Tibial artery (tissue), 4 donors: ENCODE data around the gene RFC1.
"Not testable (repeated sequence)": the region's sequence is repeated elsewhere in the genome, so short reads cannot be mapped to it uniquely, and the experiment has no call there.

ENCODE experiments used
- DNase-seq, 2 donors: peaks; one replicate each; pipeline ENCODE4 v3.0.0-alpha.2; 2019
- H3K27ac ChIP-seq, 2 donors: fragments of 200-600 bp; sonication (generic) in 1 of 2; 1 replicate in 1 of 2; 2 replicates in 1 of 2; pipeline ENCODE4 v1.5.1; 2018 to 2019; ENCODE audit warnings: mild to moderate bottlenecking in 1 of 2
- H3K27me3 ChIP-seq, 2 donors: fragments of 200-600 bp; sonication (generic) in 1 of 2; one replicate each; pipeline versions ENCODE4 v1.5.1 to v1.6.0; 2016 to 2019
- H3K36me3 ChIP-seq, 3 donors: fragments of 200-600 bp; sonication (generic) in 2 of 3; one replicate each; pipeline ENCODE4 v1.5.1; 2016 to 2019; ENCODE audit warnings: mild to moderate bottlenecking in 2 of 3
- H3K4me1 ChIP-seq, 4 donors: fragments of 200-600 bp; sonication (generic) in 2 of 4; 1 replicate in 3 of 4; 2 replicates in 1 of 4; pipeline ENCODE4 v1.5.1; 2016 to 2019
- H3K4me3 ChIP-seq, 2 donors: fragments of 200-600 bp; sonication (generic) in 1 of 2; 1 replicate in 1 of 2; 2 replicates in 1 of 2; pipeline ENCODE4 v1.5.1; 2018 to 2019; ENCODE audit warnings: mild to moderate bottlenecking in 2 of 2
- H3K9me3 ChIP-seq, 3 donors: fragments of 200-600 bp; sonication (generic) in 1 of 3; one replicate each; pipeline ENCODE4 v1.5.1; 2016 to 2019
- intact Hi-C: fragments of 100-400 bp; cut with DNase I; formaldehyde crosslinking; loops from one replicate; pipeline ENCODE4 v1.15.0; 2023; ENCODE audit warnings: low total_unique reads
- TF ChIP-seq, protein P1 (sequence below), 2 experiments: fragments of 200-600 bp in 1 of 2; fragments of 450-650 bp in 1 of 2; IDR thresholded peaks; one replicate each; pipeline ENCODE4 v1.5.1; 2017 to 2019; ENCODE audit warnings: antibody characterized with exemption in 2 of 2, mild to moderate bottlenecking in 1 of 2, moderate library complexity in 1 of 2

Gene RFC1

DNA sequence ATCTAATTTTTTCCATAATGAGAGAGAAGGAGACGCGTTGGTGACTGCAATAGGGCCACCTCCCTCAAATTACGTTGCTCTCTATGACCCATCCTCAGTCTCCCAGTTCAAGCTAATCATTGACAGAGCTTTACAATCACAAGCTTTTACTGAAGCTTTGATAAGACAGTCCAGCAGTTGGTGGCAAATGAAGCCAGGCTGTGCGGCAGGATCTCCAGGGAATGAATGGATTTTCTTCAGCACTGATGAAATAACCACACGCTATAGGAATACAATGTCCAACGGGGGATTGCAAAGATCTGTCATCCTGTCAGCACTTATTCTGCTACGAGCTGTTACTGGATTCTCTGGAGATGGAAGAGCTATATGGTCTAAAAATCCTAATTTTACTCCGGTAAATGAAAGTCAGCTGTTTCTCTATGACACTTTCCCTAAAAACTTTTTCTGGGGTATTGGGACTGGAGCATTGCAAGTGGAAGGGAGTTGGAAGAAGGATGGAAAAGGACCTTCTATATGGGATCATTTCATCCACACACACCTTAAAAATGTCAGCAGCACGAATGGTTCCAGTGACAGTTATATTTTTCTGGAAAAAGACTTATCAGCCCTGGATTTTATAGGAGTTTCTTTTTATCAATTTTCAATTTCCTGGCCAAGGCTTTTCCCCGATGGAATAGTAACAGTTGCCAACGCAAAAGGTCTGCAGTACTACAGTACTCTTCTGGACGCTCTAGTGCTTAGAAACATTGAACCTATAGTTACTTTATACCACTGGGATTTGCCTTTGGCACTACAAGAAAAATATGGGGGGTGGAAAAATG, 40.8 kb upstream of the RFC1 start, which contains the start of gene KLB:
Gene KLB, plus strand, starts transcription at position 168 of the 821 bp plus-strand sequence. Its CDS starts 20 bp downstream, at position 188.
- no peak within 1 kb of the TSS for H3K27ac ChIP-seq
- intact Hi-C loops: no loop called here
- H3K4me3 ChIP-seq: no peak within 1 kb of the TSS
- H3K36me3 ChIP-seq: no peaks in the 10 kb centered on the region
- peaks cover 0 to 3% of the 10 kb centered on the region in 2 donors for H3K27me3 ChIP-seq
- no peak for DNase-seq
- TF ChIP-seq, protein P1, sequence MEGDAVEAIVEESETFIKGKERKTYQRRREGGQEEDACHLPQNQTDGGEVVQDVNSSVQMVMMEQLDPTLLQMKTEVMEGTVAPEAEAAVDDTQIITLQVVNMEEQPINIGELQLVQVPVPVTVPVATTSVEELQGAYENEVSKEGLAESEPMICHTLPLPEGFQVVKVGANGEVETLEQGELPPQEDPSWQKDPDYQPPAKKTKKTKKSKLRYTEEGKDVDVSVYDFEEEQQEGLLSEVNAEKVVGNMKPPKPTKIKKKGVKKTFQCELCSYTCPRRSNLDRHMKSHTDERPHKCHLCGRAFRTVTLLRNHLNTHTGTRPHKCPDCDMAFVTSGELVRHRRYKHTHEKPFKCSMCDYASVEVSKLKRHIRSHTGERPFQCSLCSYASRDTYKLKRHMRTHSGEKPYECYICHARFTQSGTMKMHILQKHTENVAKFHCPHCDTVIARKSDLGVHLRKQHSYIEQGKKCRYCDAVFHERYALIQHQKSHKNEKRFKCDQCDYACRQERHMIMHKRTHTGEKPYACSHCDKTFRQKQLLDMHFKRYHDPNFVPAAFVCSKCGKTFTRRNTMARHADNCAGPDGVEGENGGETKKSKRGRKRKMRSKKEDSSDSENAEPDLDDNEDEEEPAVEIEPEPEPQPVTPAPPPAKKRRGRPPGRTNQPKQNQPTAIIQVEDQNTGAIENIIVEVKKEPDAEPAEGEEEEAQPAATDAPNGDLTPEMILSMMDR (IDR thresholded peaks at IDR 0.05): no peak
- no peaks in the 10 kb centered on the region for H3K9me3 ChIP-seq
- H3K4me1 ChIP-seq: peaks cover 0 to 3% (median 0%) of the 10 kb centered on the region in 4 donors

DNA sequence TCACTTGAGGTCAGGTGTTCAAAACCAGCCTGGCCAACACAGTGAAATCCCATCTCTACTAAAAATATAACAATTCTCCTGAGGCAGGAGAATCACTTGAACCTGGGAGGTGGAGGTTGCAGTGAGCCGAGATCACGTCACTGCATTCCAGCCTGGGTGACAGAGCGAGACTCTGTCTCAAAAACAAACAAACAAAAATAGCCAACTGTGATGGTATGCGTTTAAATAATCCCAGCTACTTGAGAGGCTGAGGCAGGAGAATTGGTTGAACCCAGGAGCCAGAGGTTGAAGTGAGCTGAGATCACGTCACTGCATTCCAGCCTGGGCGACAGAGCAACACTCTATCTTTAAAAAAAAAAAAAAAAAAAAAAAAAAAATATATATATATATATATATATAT, 35.5 kb upstream of the RFC1 start:
- H3K4me1 ChIP-seq, intact Hi-C loops, H3K36me3 ChIP-seq, H3K27me3 ChIP-seq, H3K4me3 ChIP-seq, H3K9me3 ChIP-seq, DNase-seq, H3K27ac ChIP-seq: not testable (repeated sequence)

DNA sequence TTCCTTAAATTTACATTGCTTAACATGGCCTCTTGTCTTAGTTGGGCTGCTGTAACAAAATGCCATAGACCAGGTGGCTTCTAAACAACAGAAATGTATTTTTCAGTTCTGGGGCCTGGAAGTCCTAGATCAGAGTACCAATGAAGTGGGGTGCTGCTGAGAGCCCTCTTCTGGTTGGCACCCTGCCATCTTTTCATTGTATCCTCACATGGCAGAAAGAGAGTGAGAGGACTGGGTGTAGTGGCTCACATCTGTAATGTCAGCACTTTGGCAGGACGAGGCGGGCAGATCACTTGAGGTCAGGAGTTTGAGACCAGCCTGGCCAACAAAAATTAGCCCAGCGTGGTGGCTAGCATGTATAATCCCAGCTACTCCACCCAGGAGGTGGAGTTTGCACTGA, 28.5 kb upstream of the RFC1 start:
- H3K36me3 ChIP-seq: no peaks in the 10 kb centered on the region
- H3K4me1 ChIP-seq: no peaks in the 10 kb centered on the region
- intact Hi-C loops: no loop called here
- no peak for DNase-seq
- peaks cover 0 to 2% of the 10 kb centered on the region in 2 donors for H3K27me3 ChIP-seq
- TF ChIP-seq, protein P1 (IDR thresholded peaks at IDR 0.05): no peak
- H3K27ac ChIP-seq: no peak overlapping the region
- H3K9me3 ChIP-seq: no peaks in the 10 kb centered on the region
- no peak overlapping the region for H3K4me3 ChIP-seq

DNA sequence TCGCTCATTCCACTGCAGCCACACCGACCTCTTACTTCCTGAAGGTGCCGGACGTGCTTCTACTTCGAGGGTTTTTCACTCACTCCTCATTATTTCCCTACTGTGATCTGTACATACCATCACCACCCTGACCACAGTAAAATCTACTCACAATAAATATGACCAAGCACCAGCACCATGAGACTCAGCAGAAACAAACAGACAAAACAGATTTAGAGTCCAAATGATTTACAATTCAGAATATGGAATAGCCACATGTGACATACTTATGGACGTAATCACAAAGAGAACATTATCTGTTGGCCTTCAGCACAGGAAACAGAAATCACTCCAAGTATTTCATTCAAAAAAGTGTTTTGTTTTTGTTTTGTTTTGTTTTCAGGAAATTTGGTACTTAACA, 24.4 kb upstream of the RFC1 start:
- no peak overlapping the region for H3K27ac ChIP-seq
- intact Hi-C loops: no loop called here
- no peaks in the 10 kb centered on the region for H3K36me3 ChIP-seq
- peaks cover 0 to 6% of the 10 kb centered on the region in 2 donors for H3K27me3 ChIP-seq
- no peaks in the 10 kb centered on the region for H3K9me3 ChIP-seq
- TF ChIP-seq, protein P1 (IDR thresholded peaks at IDR 0.05): no peak
- no peaks in the 10 kb centered on the region for H3K4me1 ChIP-seq
- no peak overlapping the region for H3K4me3 ChIP-seq
- no peak for DNase-seq

DNA sequence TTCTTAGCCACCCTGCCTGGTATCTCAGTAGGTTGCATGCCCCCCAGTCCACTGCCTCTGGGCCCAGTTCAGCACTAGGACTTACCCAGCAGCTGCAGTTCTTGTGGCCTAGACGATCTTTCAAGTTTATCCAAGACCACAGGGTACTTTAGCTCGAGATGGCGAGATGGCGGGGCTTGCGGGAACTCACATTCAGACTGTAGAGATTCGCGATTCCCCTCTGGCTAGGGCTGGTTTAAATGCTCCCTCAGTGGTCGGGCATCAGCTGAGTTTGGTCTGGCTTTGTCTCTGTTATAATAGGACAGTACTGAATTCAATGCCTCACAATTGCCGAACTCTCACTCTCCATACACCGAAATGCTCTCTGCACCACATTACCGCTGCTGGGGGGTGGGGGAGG, 18.4 kb upstream of the RFC1 start:
- intact Hi-C loops: no loop called here
- H3K9me3 ChIP-seq: no peaks in the 10 kb centered on the region
- DNase-seq: no peak
- H3K27me3 ChIP-seq: peaks cover 0 to 7% of the 10 kb centered on the region in 2 donors
- H3K4me1 ChIP-seq: no peaks in the 10 kb centered on the region
- no peak overlapping the region for H3K4me3 ChIP-seq
- TF ChIP-seq, protein P1 (IDR thresholded peaks at IDR 0.05): no peak
- no peak overlapping the region for H3K27ac ChIP-seq
- no peaks in the 10 kb centered on the region for H3K36me3 ChIP-seq

DNA sequence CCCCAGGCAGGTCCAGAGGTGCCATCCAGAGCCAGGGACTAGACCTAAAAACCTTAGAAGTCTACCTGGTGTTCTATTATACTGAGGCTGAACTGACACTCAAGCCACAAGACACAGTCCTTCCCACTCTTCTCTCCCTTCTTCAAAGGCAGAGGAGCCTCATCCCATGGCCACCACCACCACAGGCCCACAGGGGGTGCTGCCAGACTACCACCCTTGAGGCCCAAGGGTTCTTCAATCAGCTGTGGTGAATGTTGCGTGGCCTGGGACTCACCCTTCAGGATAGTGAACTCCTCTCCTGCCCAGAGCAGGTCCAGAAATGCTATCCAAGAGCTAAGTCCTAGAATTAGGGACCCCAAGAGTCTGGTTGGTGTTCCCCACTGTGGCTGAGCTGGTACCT, 17.5 kb upstream of the RFC1 start:
- Histone ChIP-seq H3K9me3 (no peaks in the 10 kb centered on the region), H3K27ac (no peak overlapping the region), H3K4me3 (no peak overlapping the region), H3K4me1 (no peaks in the 10 kb centered on the region), H3K27me3 (peaks cover 0 to 3% of the 10 kb centered on the region in 2 donors), H3K36me3 (no peaks in the 10 kb centered on the region)
- TF ChIP-seq, protein P1 (IDR thresholded peaks at IDR 0.05): no peak
- no peak for DNase-seq
- intact Hi-C loops: no loop called here
